ENCODE data around the gene THAP3. TPM values are rescaled to one million over a fixed set of nuclear protein-coding genes. Genes with fewer than 3 reads are reported as not detected.

THAP3 gene
- total and polyA plus RNA-seq, 7 donors: 8.9 to 40.1 (median 18.8) TPM

- no peak for TF ChIP-seq CTCF (IDR thresholded peaks at IDR 0.05)
- H3K27me3 ChIP-seq (ENCODE audit: insufficient read depth in 3 of 3, low read length in 2 of 3): no peaks in the 10 kb centered on the region
- ATAC-seq (no peak), DNase-seq (no peak)
- no peak overlapping the region for H3K27ac ChIP-seq
- H3K36me3 ChIP-seq (ENCODE audit: insufficient read depth in 1 of 2, low read depth in 1 of 2): peaks cover 3 to 55% of the 10 kb centered on the region in 2 donors
- peaks cover 23% of the 10 kb centered on the region for H3K4me1 ChIP-seq
- no peak overlapping the region for H3K4me3 ChIP-seq
- 83 to 92% (median 88%) methylated on average over 2 of the region's 2 CpGs for WGBS, 3 donors
- intact Hi-C loops (cut with DNase I): no loop called here
- no peaks in the 10 kb centered on the region for H3K9me3 ChIP-seq
Measured at GRCh38 chr1:6675941-6676340, 51.3 kb downstream of the THAP3 start.

Other genes starting within 250 kb of the THAP3 start
- 1 to 10 TPM; 3.5 to 4.9 (median 4.0) TPM for gene ACOT7, start 231.1 kb upstream of the THAP3 start, total RNA-seq
- gene ACOT7, start 231.1 kb upstream of the THAP3 start, polyA plus RNA-seq: 10 to 100 TPM in 1 of 3 donors, 1 to 10 TPM in 2; 2.3 to 12.4 (median 4.9) TPM
- under 1 TPM in 1 of 4 donors, not detected in 3; 0.06 TPM for gene HES2, start 204.9 kb upstream of the THAP3 start, total RNA-seq
- gene HES2, start 204.9 kb upstream of the THAP3 start, polyA plus RNA-seq: under 1 TPM in 1 of 3 donors, not detected in 2; 0.13 TPM
- gene ESPN, start 200.1 kb upstream of the THAP3 start, total RNA-seq: not detected
- under 1 TPM in 1 of 3 donors, not detected in 2; 0.12 TPM for gene ESPN, start 200.1 kb upstream of the THAP3 start, polyA plus RNA-seq
- gene TNFRSF25, start 158.7 kb upstream of the THAP3 start, total RNA-seq: 1 to 10 TPM; 1.5 to 2.6 (median 2.2) TPM
- gene TNFRSF25, start 158.7 kb upstream of the THAP3 start, polyA plus RNA-seq: 1 to 10 TPM; 1.5 to 2.7 (median 1.6) TPM
- gene PLEKHG5, start 133.2 kb upstream of the THAP3 start, total RNA-seq: 1 to 10 TPM; 2.6 to 3.3 (median 3.2) TPM
- 1 to 10 TPM; 1.5 to 2.3 (median 2.0) TPM for gene PLEKHG5, start 133.2 kb upstream of the THAP3 start, polyA plus RNA-seq
- gene NOL9, start 70.4 kb upstream of the THAP3 start, total RNA-seq: 10 to 100 TPM; 17.1 to 26.1 (median 22.8) TPM
- 10 to 100 TPM in 1 of 3 donors, 1 to 10 TPM in 2; 5.0 to 10.6 (median 9.5) TPM for gene NOL9, start 70.4 kb upstream of the THAP3 start, polyA plus RNA-seq
- gene TAS1R1, start 69.6 kb upstream of the THAP3 start, total RNA-seq: not detected
- gene TAS1R1, start 69.6 kb upstream of the THAP3 start, polyA plus RNA-seq: under 1 TPM in 2 of 3 donors, not detected in 1; 0.04 to 0.16 TPM
- gene ZBTB48, start 44.9 kb upstream of the THAP3 start, total RNA-seq: 10 to 100 TPM in 3 of 4 donors, 1 to 10 TPM in 1; 3.7 to 12.0 (median 11.4) TPM
- gene ZBTB48, start 44.9 kb upstream of the THAP3 start, polyA plus RNA-seq: 10 to 100 TPM in 2 of 3 donors, 1 to 10 TPM in 1; 9.7 to 16.6 (median 15.1) TPM
- gene KLHL21, start 22.0 kb upstream of the THAP3 start, total RNA-seq: 100 to 1,000 TPM in 3 of 4 donors, 10 to 100 TPM in 1; 87.3 to 253 (median 113) TPM
- 100 to 1,000 TPM in 2 of 3 donors, 10 to 100 TPM in 1; 83.1 to 200 (median 120) TPM for gene KLHL21, start 22.0 kb upstream of the THAP3 start, polyA plus RNA-seq
- gene PHF13, start 11.1 kb upstream of the THAP3 start, total RNA-seq: 10 to 100 TPM in 1 of 4 donors, 1 to 10 TPM in 3; 5.4 to 21.3 (median 8.2) TPM
- gene PHF13, start 11.1 kb upstream of the THAP3 start, polyA plus RNA-seq: 1 to 10 TPM; 4.8 to 7.5 (median 7.1) TPM
- gene DNAJC11, start 76.9 kb downstream of the THAP3 start, total RNA-seq: 10 to 100 TPM; 40.4 to 58.8 (median 51.1) TPM
- gene DNAJC11, start 76.9 kb downstream of the THAP3 start, polyA plus RNA-seq: 10 to 100 TPM; 28.2 to 65.4 (median 63.9) TPM
- gene CAMTA1, start 160.6 kb downstream of the THAP3 start, total RNA-seq: 10 to 100 TPM; 64.6 to 76.5 (median 66.9) TPM
- gene CAMTA1, start 160.6 kb downstream of the THAP3 start, polyA plus RNA-seq: 100 to 1,000 TPM in 2 of 3 donors, 10 to 100 TPM in 1; 88.3 to 206 (median 130) TPM

All from psoas muscle (tissue), 8 donors.